ENCODE measurements around the gene MRPS9.

The MRPS9 gene

DNA sequence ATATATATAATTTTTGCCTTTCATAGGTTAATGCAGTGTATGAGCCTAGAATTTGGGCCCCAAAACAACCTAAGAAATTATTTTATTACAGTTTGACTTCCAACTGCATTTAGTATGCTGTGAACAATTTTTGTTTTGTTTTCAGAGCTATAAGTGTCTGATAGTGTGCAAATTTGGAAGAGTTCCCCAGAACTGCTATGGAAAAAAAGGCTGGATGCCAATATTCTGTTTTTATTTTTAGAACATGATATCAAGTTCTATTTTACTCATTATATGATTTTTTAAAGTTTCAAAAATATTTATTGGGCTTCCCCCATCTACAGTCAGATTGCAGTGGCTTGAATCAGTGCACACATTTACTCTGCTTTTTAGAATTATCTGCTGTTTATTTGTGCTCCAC lies 42.6 kb downstream of the MRPS9 start:
- no peak for DNase-seq

GRCh38 chr2:105081006-105081601 lies 43.2 kb downstream of the MRPS9 start:
- no peak for DNase-seq

- no peak for DNase-seq
Observed at GRCh38 chr2:105082107-105082506, 44.2 kb downstream of the MRPS9 start.

- DNase-seq: no peak
Observed at GRCh38 chr2:105085525-105085924, 47.7 kb downstream of the MRPS9 start.

GRCh38 chr2:105087273-105087672 lies 49.4 kb downstream of the MRPS9 start:
- no peak for DNase-seq

DNA sequence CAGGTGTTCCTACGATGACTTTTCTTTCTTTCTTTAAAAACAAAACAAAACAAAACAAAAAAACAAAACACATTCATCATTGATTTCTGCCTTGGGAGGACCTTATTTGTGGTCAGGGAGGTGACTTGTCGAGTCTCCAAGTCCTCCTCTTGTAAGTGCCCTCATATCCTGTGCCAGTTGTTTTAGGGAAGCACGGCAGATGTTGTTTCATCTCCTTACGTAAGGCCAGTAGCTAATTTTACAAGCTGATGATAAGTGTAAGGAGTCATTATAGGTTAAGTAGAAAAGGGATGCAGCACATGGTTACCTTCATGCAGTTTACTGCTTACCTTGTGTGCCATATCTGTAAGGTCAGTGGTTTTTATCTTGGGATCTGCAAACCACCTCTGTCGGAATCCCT lies 52.2 kb downstream of the MRPS9 start:
- no peak for DNase-seq

GRCh38 chr2:105092797-105093196 lies 54.9 kb downstream of the MRPS9 start:
- no peak for DNase-seq

- DNase-seq: no peak
Observed at GRCh38 chr2:105099153-105099552, 61.3 kb downstream of the MRPS9 start.

DNA sequence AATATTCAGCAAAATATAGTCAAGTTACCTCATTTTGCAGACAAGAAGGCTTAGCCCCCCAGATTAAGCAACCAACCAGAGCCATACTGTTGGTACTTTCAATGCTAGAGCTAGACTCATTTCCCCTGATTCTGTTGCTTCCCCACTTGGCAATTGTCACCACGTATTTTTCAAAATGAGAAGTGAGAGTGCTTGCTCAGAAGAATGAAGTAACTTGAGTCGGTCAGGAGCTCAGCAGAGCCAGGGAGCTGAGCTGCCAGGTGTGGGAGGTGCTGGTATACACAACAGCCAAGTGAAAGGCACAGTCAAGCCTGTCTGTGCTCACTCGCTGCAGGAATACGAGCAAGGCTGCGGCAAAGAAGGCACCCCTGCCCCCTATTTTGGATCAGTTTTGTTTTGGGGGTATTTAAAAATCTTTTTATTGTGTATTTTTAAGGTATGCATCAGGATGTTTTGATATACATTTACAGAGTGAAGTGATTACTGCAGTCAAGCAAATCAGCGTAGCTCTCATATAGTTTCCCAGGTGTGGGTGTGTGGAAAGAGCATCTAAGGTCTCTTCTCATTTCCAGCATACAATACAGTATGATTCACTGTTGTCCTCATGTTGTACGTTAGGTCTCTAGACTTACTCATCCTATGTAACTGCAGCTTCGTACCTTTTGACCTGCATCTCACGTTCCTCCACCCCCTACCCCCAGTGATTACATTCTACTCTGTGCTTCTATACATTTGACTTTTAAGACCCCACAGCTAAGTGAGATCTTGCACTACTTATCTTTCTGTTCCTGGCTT lies 62.4 kb downstream of the MRPS9 start:
- DNase-seq: no peak

DNA sequence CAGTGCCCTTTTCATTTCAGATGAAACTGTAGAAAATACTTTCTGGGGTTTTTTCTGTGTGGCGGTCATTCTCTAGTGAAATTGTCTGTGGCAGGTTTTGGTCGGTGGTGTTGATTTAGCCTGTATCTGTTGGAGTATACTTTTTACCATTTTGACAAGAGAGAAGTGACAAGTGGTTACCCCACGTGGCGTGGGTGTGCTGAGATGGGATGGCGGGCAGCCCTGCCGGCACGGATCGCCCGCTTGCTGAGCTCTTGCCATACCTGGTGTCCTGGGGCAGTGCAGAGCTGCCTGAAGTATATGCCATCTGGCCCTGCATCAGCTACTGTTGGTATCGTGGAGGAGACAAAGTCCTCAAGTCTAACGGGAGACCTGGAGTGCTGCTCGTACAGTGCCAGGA lies 64.1 kb downstream of the MRPS9 start:
- no peak for DNase-seq

DNA sequence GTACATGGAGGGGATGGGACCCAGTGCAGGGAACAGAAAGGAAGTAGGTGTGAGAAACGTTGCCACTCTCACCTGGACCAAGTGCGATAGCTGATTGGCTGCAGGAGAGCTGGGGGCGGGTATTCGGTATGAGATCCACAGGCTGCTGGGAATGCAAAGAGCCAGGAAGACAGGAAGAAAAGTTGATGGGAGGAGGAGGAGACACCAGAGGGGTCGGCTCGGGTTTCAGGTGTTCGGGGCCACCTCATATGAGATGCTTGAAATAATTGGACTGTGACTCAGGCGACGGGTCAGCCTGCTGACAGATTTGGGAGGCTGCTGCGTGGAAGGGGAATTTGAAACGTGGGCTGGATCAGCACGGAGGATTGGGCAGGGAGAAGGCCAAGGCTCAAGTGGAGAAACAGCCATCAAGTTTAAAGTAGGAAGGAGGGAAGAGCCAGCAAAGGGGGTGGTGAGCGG lies 65.1 kb downstream of the MRPS9 start:
- no peak for DNase-seq

DNA sequence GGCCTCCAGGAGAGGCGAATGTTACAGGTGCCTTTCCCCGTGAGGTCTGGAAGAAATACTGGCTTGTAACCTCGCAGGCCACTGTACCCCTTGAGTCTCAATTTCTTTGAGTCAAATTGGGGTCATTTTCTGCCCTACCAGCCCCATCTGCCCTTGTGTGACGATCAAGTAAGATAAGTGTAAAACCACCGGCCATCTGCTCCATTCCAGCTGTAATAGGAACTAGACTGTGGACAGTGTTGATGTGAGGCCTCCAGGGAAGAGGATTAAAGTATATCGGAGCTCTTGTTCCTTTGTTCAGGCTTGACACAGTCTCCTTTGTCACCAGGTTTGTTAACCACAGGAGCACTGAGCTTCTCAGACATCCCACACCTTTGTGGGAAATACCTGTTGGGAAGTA lies 65.6 kb downstream of the MRPS9 start:
- no peak for DNase-seq

DNA sequence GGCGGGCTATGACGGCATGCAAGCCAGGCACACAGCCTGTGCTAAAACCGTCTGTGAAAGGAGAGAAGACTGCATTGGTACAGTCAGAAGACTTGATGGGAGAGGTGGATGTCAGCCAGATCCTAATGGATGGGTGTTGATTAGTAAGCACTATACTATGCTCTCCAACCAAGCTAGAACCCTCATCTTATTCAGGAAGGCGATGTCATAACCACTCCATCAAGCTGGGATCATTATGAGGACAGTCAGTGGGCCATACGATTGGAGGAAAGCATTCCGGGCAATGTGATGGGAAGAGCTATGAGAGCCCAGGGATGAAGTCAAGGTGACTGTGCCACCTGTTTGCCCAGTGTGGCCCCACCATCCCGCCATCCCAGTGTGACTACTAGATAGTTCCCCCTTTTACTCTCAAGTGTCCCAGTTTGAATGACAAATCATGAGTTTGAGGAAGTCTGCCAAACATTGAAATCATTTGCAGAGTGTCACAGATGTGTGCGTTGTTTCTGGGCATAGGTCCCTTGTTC lies 66.4 kb downstream of the MRPS9 start:
- no peak for DNase-seq

- DNase-seq: no peak
Observed at GRCh38 chr2:105110295-105110829, 72.5 kb downstream of the MRPS9 start.

DNA sequence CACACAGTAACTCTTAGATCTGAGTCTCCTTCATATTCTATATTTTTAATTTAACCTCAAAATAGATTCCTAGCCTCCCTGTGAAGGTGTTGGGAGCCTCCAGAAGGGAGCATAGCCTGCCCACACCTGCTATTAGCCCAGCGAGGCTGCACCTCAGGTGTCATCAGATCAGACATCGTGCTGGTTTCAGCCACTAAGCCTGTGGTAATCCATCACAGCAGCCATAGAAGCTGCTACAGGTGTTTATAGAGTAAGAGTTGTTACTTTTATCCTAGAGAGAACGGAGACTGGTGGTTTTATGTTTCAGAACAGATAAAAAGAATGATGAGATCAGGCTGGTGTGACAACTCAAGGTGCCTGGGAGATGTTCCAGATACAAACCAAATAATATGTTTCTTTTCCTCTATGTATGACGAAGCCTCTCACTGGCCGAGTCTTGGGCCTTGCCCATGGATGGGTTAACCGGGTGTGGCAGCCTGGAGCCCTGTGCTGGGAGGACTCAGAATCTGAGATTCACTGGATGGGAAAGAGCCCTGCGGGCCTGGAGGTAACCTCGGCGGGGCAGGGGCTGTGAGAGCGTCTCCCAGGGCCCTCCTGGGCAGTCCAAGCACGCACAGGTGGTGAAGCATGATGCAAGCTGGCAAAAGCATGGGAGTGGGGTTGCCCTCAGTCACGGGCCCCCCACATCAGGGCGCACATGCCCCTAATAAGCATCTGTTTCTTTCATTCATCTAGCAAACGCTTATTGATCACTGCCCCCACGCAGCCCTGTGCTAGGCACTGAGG lies 73.7 kb downstream of the MRPS9 start:
- DNase-seq: no peak

DNA sequence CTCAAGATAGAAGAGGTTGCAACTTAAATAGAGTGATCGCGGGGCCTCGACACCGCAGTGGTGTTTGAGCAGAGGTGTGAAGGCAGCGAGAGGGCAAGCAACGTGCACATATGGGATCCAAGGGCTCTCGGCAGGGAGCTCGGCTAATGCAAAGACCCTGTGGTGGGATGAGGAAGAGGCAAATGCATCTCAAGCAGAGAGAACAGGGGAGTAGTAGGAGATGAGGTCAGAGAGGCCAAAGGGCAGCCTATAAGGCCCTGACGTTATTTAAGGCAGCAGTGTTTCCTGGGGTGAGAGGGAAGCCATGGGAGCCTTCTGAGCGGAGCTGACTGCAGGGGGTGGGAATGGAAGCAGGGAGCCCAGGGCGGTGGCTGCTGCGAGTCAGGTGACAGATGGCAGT lies 74.5 kb downstream of the MRPS9 start:
- DNase-seq: no peak

GRCh38 chr2:105113616-105114291 lies 75.9 kb downstream of the MRPS9 start:
- DNase-seq: no peak

DNA sequence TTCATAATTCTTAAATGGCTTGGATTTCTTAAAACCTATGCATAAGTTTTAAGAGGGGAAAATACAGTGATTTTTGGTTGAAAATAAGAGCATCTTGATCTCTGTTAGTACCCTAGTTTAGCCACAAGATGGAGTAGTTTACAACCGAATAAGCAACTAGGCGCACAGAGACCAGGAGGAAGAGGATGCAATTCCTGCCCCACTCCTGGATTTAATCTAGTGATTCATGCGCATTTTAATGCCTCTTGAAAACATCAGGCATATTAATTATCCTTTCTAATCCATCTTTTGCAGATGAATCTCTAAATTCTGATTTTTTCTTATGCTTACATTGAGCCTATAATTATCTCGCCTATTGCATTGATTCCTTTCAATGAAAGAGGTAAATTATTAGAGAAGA lies 76.7 kb downstream of the MRPS9 start:
- DNase-seq: no peak

DNA sequence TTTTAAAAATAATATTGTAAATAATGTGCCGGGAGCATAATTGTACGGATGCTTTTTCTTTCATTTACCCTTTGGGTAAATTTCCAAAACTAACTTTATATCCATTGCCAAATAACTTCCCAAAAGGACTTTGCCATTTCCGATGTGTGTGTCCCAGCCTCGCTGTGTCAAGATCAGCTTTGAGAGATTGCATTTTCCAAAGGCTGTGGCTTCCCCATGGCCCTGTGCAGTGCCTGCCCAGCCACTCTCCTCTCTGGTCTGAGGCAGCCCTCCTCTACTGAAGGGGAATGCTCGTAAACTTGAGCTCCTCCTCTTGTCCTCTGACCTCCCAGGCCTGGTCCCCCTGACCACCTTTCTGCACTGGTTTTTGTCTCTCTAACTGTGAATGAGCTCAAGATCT lies 78.5 kb downstream of the MRPS9 start:
- DNase-seq: no peak

GRCh38 chr2:105117565-105117964 lies 79.7 kb downstream of the MRPS9 start:
- DNase-seq: no peak

GRCh38 chr2:105118960-105119359 lies 81.1 kb downstream of the MRPS9 start:
- DNase-seq: no peak

DNA sequence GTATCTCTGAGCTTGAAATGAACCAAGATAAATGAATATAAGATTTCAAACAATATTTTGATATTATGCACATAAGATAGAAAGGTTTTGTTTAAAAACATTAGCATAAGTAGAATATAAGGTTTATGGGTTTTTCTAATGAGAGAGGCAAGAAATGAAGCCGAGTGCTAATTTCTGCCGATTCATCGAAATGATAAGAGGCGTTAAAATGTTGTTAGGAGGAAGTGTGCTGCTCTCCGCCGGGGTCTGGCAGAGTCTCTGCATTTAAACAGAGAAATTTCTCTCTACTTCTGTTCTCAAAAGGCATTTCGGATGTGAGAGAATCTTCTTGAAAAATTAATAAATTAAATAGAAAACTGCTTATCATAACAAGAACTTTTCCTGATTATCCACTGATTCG lies 83.6 kb downstream of the MRPS9 start:
- no peak for DNase-seq

- no peak for DNase-seq
Observed at GRCh38 chr2:105125428-105125827, 87.6 kb downstream of the MRPS9 start.

Measured in right hindlimb (tissue), 1 donor.